HG02970 (cell line): ENCODE data around the gene CATSPER2.
"Not testable (repeated sequence)": the region's sequence is repeated elsewhere in the genome, so short reads cannot be mapped to it uniquely, and the experiment has no call there.

Source experiments
- ATAC-seq: cut with Tn5 transposase; IDR thresholded peaks from one replicate; pipeline ENCODE4 v1.9.1; 2021; ENCODE audit warnings: mild to moderate bottlenecking, moderate library complexity, moderate number of reproducible peaks; ENCODE audit not compliant: unreplicated experiment, low FRiP score

CATSPER2 gene

GRCh38 chr15:43593328-43594190 is 55.1 kb downstream of the CATSPER2 start, which contains the start of gene CKMT1B:
Gene CKMT1B, plus strand, starts transcription at chr15:43594027. Its CDS starts 192 bp downstream, at chr15:43594219.
- ATAC-seq, result not testable (repeated sequence)

GRCh38 chr15:43592841-43593240 is 55.8 kb downstream of the CATSPER2 start:
- not testable (repeated sequence) for ATAC-seq

DNA sequence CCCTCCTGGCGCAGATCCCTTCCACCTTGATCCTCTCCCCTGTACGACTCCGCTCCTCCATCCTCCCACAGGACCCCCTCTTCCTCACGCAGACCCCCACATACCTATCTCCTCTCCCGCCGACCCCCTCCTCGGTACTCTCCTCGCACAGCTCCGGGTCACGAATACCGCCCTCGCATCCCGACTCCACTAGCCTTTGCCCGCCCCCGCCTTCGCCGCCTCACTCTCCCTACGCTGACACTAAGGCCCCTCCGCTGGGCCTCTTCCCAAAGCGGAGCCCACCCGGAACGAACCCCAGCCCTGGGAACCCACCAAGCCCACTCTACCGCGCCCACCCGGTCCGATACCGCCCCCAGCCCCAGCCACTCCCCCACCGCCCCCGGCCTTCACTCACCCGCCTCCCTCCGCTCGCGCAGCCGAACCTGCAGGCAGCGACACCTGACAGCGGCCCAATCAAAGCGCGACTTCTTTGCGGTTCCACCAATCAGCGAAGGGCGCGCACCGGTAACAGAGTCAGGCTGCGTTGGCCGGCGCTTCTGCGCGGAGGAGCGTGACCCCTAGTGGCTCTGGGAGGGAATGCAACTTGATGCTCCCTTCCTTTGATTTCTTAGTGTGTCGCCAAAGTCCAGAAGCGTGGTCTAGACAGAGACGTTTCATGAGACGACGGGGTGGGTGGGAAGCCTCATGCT is 58.7 kb downstream of the CATSPER2 start, which contains the start of gene PPIP5K1:
Gene PPIP5K1 (minus strand): TSS at position 431 of the 689 bp plus-strand sequence. CDS start 5,704 bp downstream, outside the sequence.
- ATAC-seq, result peak; percentile 96
